GM10266 (cell line): ENCODE results near the gene SEMA3D.

ENCODE experiments used
- DNase-seq: peaks from one replicate; pipeline ENCODE4 v3.0.0; 2012; ENCODE audit errors: extremely low spot score
- CTCF ChIP-seq: IDR thresholded peaks from 2 replicates; pipeline ENCODE4 v1.5.1; 2012; ENCODE audit warnings: mild to moderate bottlenecking, low read depth; ENCODE audit not compliant: control insufficient read depth, insufficient read depth; ENCODE audit errors: missing control alignments

The SEMA3D gene

DNA sequence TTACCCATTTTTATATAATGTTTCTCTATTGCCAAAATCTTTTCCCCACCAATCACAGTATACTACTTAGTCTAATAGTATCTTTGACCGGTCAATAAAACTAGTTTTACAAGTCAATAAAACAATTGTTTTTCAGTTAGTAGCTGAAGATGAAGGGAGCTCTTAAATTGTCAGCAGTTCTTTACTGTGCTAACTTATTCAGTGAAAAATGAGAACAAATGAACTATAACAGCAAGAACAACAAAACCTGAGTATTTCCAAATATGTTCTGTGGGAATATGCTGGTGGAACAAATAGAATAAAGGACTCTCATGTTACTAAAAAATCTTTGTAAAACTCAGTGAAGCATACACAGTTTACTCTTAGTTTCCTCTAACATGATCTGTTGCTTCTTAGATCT, 134.0 kb downstream of the SEMA3D start:
- DNase-seq: no peak
- TF ChIP-seq CTCF: no peak

GRCh38 chr7:85052056-85052737, 134.7 kb downstream of the SEMA3D start:
- TF ChIP-seq CTCF: no peak
- no peak for DNase-seq

- no peak for DNase-seq
- no peak for TF ChIP-seq CTCF
Observed at GRCh38 chr7:85046534-85046933, 140.3 kb downstream of the SEMA3D start.

- TF ChIP-seq CTCF: peak; percentile 70
- peak; percentile 11 for DNase-seq
Observed at GRCh38 chr7:85041605-85042216, 145.1 kb downstream of the SEMA3D start.

DNA sequence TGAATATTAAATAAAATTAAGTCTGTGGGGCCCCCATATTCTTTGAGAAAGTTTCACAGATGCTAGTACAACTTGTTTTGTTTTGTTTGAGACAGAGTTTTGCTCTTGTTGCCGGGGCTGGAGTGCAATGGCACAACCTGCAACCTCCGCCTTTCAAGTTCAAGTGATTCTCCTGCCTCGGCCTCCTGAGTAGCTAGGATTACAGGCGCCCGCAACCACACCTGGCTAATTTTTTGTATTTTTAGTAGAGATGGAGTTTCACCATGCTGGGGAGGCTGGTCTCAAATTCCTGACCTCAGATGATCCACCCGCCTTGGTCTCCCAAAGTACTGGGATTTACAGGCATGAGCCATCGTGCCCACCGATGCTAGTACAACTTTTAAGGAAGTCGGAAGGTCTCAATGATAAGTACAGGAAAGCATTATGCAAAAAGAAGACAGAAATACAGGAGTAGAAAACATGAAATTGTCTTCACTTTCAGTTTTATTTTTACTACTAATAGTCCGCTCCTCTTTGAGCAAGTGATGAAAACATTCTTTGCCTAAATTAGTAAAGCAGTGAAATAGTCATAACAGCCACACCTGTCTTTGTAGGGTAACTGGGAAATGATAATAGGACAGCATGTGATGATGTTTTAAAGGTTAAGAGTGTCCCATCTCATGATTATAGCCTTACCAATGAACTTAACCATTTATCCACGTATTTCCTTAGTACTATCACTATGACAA, 147.5 kb downstream of the SEMA3D start:
- no peak for TF ChIP-seq CTCF
- DNase-seq: peak; percentile 12

GRCh38 chr7:85038466-85038865, 148.4 kb downstream of the SEMA3D start:
- TF ChIP-seq CTCF: no peak
- DNase-seq: no peak

GRCh38 chr7:85033263-85033662, 153.6 kb downstream of the SEMA3D start:
- no peak for TF ChIP-seq CTCF
- DNase-seq: no peak
